ENCODE data around the gene MRPS9.

DNA sequence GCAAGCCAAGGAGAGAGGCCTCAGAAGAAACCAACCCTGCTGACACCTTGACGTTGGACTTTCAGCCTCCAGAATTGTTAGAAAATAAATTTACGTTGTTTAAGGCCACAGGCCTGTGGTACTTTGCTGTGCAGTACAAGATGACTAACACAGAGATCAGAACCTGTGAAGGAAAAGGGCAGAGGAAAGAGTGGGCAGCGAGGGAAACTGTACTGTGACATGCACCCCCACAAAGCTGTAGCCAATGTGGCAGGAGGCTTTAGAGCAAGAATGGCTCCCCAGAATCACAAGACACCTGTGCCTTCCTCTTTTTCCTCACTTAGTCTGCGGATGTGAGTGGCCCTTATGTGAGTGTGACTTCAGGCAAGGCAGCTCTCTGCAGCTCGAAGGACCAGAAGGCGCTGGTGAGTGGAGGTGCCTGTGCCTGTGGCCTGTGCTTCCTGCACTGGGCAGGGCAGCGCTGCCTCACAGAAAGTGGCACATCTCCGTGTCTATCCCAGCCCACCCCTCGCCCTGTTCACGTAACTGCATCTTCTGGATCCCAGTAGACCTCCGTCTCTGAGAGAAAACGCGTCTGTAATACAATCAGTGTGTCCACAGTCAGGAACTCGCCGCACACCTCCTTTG is 89.5 kb downstream of the MRPS9 start:
- TF ChIP-seq POLR2A (IDR thresholded peaks at IDR 0.05): no peak
- TF ChIP-seq, protein P1, sequence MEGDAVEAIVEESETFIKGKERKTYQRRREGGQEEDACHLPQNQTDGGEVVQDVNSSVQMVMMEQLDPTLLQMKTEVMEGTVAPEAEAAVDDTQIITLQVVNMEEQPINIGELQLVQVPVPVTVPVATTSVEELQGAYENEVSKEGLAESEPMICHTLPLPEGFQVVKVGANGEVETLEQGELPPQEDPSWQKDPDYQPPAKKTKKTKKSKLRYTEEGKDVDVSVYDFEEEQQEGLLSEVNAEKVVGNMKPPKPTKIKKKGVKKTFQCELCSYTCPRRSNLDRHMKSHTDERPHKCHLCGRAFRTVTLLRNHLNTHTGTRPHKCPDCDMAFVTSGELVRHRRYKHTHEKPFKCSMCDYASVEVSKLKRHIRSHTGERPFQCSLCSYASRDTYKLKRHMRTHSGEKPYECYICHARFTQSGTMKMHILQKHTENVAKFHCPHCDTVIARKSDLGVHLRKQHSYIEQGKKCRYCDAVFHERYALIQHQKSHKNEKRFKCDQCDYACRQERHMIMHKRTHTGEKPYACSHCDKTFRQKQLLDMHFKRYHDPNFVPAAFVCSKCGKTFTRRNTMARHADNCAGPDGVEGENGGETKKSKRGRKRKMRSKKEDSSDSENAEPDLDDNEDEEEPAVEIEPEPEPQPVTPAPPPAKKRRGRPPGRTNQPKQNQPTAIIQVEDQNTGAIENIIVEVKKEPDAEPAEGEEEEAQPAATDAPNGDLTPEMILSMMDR (IDR thresholded peaks at IDR 0.05): no peak

Measured in suprapubic skin (tissue), 3 donors.